Activated naive CD8-positive, alpha-beta T cell treated with anti-CD3 and anti-CD28 coated beads for 36 hours (primary cell): ENCODE results near the gene FBLN1. TPM values are rescaled to one million over a fixed set of nuclear protein-coding genes. Genes with fewer than 3 reads are reported as not detected.
"Not testable (repeated sequence)": the region's sequence is repeated elsewhere in the genome, so short reads cannot be mapped to it uniquely, and the experiment has no call there.

Experiments
- DNase-seq: peaks from one replicate; pipeline ENCODE4 v3.0.0; 2021
- H3K27ac Mint-ChIP-seq: one replicate; pipeline ENCODE4 v1.8.0; 2022; ENCODE audit warnings: mild to moderate bottlenecking, moderate library complexity, mixed read lengths
- H3K27me3 Mint-ChIP-seq: one replicate; pipeline ENCODE4 v1.8.0; 2022; ENCODE audit warnings: mild to moderate bottlenecking, mixed read lengths
- H3K36me3 Mint-ChIP-seq: one replicate; pipeline ENCODE4 v1.8.0; 2021; ENCODE audit warnings: mild to moderate bottlenecking, mixed read lengths
- H3K4me1 Mint-ChIP-seq: one replicate; pipeline ENCODE4 v1.8.0; 2021; ENCODE audit warnings: mixed read lengths
- H3K4me3 Mint-ChIP-seq: one replicate; pipeline ENCODE4 v1.8.0; 2022; ENCODE audit warnings: mild to moderate bottlenecking, moderate library complexity, mixed read lengths
- H3K9me3 Mint-ChIP-seq: one replicate; pipeline ENCODE4 v1.8.0; 2022; ENCODE audit warnings: mixed read lengths
- total RNA-seq, 2 experiments: library from RNA; stranded (reverse); gene quantifications; one replicate each; pipeline ENCODE4 v1.2.3, GENCODE V29; 2021

The FBLN1 gene
- total RNA-seq, 2 experiments from 2014 or later: 0.30 to 0.37 TPM

GRCh38 chr22:45488764-45489370 is 13.8 kb upstream of the FBLN1 start:
- Mint-ChIP-seq H3K27me3 (peaks cover 5% of the 10 kb centered on the region), H3K27ac (no peak overlapping the region), H3K36me3 (no peaks in the 10 kb centered on the region), H3K9me3 (no peaks in the 10 kb centered on the region), H3K4me1 (no peaks in the 10 kb centered on the region), H3K4me3 (no peak overlapping the region)
- no peak for DNase-seq

- no peak overlapping the region for H3K27ac Mint-ChIP-seq
- no peaks in the 10 kb centered on the region for H3K4me1 Mint-ChIP-seq
- no peak for DNase-seq
- H3K9me3 Mint-ChIP-seq: no peaks in the 10 kb centered on the region
- peaks cover 14% of the 10 kb centered on the region for H3K27me3 Mint-ChIP-seq
- H3K36me3 Mint-ChIP-seq: no peaks in the 10 kb centered on the region
- no peak overlapping the region for H3K4me3 Mint-ChIP-seq
These were observed 11.8 kb upstream of the FBLN1 start for GRCh38 chr22:45490836-45491235.

- H3K27ac Mint-ChIP-seq: no peak overlapping the region
- no peak for DNase-seq
- H3K27me3 Mint-ChIP-seq: peaks cover 24% of the 10 kb centered on the region
- no peak overlapping the region for H3K4me3 Mint-ChIP-seq
- H3K36me3 Mint-ChIP-seq: no peaks in the 10 kb centered on the region
- no peaks in the 10 kb centered on the region for H3K9me3 Mint-ChIP-seq
- no peaks in the 10 kb centered on the region for H3K4me1 Mint-ChIP-seq
These were observed 10.8 kb upstream of the FBLN1 start for GRCh38 chr22:45491841-45492240.

- Mint-ChIP-seq H3K9me3 (no peaks in the 10 kb centered on the region), H3K4me3 (no peak overlapping the region), H3K27me3 (peaks cover 30% of the 10 kb centered on the region), H3K36me3 (no peaks in the 10 kb centered on the region), H3K4me1 (no peaks in the 10 kb centered on the region), H3K27ac (no peak overlapping the region)
- DNase-seq: no peak
These were observed 9.4 kb upstream of the FBLN1 start for GRCh38 chr22:45493286-45493771.

GRCh38 chr22:45494306-45494705 is 8.4 kb upstream of the FBLN1 start:
- not testable (repeated sequence) for H3K4me1 Mint-ChIP-seq, DNase-seq, H3K36me3 Mint-ChIP-seq, H3K9me3 Mint-ChIP-seq, H3K27ac Mint-ChIP-seq, H3K4me3 Mint-ChIP-seq
- H3K27me3 Mint-ChIP-seq: peaks cover 35% of the 10 kb centered on the region

GRCh38 chr22:45495616-45496015 is 7.1 kb upstream of the FBLN1 start:
- DNase-seq, H3K36me3 Mint-ChIP-seq, H3K4me1 Mint-ChIP-seq, H3K9me3 Mint-ChIP-seq, H3K27ac Mint-ChIP-seq, H3K4me3 Mint-ChIP-seq: not testable (repeated sequence)
- peaks cover 41% of the 10 kb centered on the region for H3K27me3 Mint-ChIP-seq

- no peaks in the 10 kb centered on the region for H3K36me3 Mint-ChIP-seq
- no peak overlapping the region for H3K4me3 Mint-ChIP-seq
- no peaks in the 10 kb centered on the region for H3K4me1 Mint-ChIP-seq
- peaks cover 49% of the 10 kb centered on the region for H3K27me3 Mint-ChIP-seq
- no peak for DNase-seq
- H3K27ac Mint-ChIP-seq: no peak overlapping the region
- no peaks in the 10 kb centered on the region for H3K9me3 Mint-ChIP-seq
These were observed 6.2 kb upstream of the FBLN1 start for GRCh38 chr22:45496451-45496941.

GRCh38 chr22:45497351-45498145 is 5.1 kb upstream of the FBLN1 start:
- Mint-ChIP-seq H3K4me3 (no peak overlapping the region), H3K27me3 (peaks cover 56% of the 10 kb centered on the region), H3K9me3 (no peaks in the 10 kb centered on the region), H3K36me3 (no peaks in the 10 kb centered on the region), H3K4me1 (no peaks in the 10 kb centered on the region), H3K27ac (no peak overlapping the region)
- DNase-seq: no peak

- H3K27ac Mint-ChIP-seq: no peak overlapping the region
- H3K9me3 Mint-ChIP-seq: no peaks in the 10 kb centered on the region
- no peak overlapping the region for H3K4me3 Mint-ChIP-seq
- H3K4me1 Mint-ChIP-seq: peaks cover 4% of the 10 kb centered on the region
- peaks cover 66% of the 10 kb centered on the region for H3K27me3 Mint-ChIP-seq
- DNase-seq: no peak
- no peaks in the 10 kb centered on the region for H3K36me3 Mint-ChIP-seq
These were observed 2.9 kb upstream of the FBLN1 start for GRCh38 chr22:45499746-45500145.

- no peak for DNase-seq
- Mint-ChIP-seq H3K4me3 (no peak overlapping the region), H3K27ac (no peak overlapping the region), H3K36me3 (no peaks in the 10 kb centered on the region), H3K9me3 (no peaks in the 10 kb centered on the region), H3K27me3 (peaks cover 70% of the 10 kb centered on the region), H3K4me1 (peaks cover 4% of the 10 kb centered on the region)
These were observed 550 bp downstream of the FBLN1 start for GRCh38 chr22:45503050-45503815.

GRCh38 chr22:45503816-45504372 is 1.2 kb downstream of the FBLN1 start:
- DNase-seq: no peak
- Mint-ChIP-seq H3K4me3 (no peak overlapping the region), H3K9me3 (no peaks in the 10 kb centered on the region), H3K36me3 (no peaks in the 10 kb centered on the region), H3K4me1 (peaks cover 4% of the 10 kb centered on the region), H3K27ac (no peak overlapping the region), H3K27me3 (peaks cover 73% of the 10 kb centered on the region)

GRCh38 chr22:45504373-45505341 is 2.0 kb downstream of the FBLN1 start:
- H3K36me3 Mint-ChIP-seq: no peaks in the 10 kb centered on the region
- no peak overlapping the region for H3K4me3 Mint-ChIP-seq
- peaks cover 4% of the 10 kb centered on the region for H3K4me1 Mint-ChIP-seq
- DNase-seq: peak; percentile 6
- no peak overlapping the region for H3K27ac Mint-ChIP-seq
- no peaks in the 10 kb centered on the region for H3K9me3 Mint-ChIP-seq
- peaks cover 71% of the 10 kb centered on the region for H3K27me3 Mint-ChIP-seq

- no peak for DNase-seq
- Mint-ChIP-seq H3K9me3 (no peaks in the 10 kb centered on the region), H3K4me1 (peaks cover 4% of the 10 kb centered on the region), H3K27me3 (peaks cover 55% of the 10 kb centered on the region), H3K4me3 (no peak overlapping the region), H3K27ac (no peak overlapping the region), H3K36me3 (no peaks in the 10 kb centered on the region)
These were observed 3.5 kb downstream of the FBLN1 start for GRCh38 chr22:45505991-45506747.
